LNCaP clone FGC (cell line): ENCODE data around the gene TANGO2.

Experiments used
- DNase-seq: peaks from one replicate; pipeline ENCODE4 v3.0.0-alpha.2; 2011; ENCODE audit warnings: low read depth
- H3K4me3 ChIP-seq: 2 replicates; pipeline ENCODE4 v1.5.1; 2011; ENCODE audit warnings: mild to moderate bottlenecking, low read depth, low read length, control low read depth
- TF ChIP-seq, protein P1 (sequence below): IDR thresholded peaks from 2 replicates; pipeline ENCODE4 v1.5.1; 2012; ENCODE audit warnings: mild to moderate bottlenecking; ENCODE audit not compliant: control insufficient read depth, insufficient read depth; ENCODE audit errors: extremely low read depth

Gene TANGO2

DNA sequence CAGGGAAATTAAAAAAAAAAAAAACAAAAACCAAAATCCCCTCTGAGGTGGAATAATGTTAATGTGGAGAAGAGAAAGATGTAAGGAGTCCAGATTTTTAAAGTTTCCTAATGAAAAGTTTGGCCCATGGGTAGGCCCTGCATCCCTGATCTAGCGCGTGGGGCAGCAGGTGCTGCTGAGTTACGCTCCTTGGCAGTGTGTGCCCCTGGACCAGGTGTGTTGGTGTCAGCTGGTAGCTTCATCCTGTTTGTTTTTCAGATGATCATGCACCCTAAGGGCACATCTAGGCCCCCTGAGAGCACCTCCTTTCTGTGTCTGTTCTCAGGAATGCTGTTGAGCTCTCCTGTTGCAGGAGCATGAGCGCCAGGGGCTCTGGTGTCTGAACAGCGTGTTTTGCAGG is 65.9 kb downstream of the TANGO2 start:
- TF ChIP-seq, protein P1, sequence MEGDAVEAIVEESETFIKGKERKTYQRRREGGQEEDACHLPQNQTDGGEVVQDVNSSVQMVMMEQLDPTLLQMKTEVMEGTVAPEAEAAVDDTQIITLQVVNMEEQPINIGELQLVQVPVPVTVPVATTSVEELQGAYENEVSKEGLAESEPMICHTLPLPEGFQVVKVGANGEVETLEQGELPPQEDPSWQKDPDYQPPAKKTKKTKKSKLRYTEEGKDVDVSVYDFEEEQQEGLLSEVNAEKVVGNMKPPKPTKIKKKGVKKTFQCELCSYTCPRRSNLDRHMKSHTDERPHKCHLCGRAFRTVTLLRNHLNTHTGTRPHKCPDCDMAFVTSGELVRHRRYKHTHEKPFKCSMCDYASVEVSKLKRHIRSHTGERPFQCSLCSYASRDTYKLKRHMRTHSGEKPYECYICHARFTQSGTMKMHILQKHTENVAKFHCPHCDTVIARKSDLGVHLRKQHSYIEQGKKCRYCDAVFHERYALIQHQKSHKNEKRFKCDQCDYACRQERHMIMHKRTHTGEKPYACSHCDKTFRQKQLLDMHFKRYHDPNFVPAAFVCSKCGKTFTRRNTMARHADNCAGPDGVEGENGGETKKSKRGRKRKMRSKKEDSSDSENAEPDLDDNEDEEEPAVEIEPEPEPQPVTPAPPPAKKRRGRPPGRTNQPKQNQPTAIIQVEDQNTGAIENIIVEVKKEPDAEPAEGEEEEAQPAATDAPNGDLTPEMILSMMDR, result no peak
- H3K4me3 ChIP-seq, result no peak overlapping the region
- DNase-seq, result no peak

DNA sequence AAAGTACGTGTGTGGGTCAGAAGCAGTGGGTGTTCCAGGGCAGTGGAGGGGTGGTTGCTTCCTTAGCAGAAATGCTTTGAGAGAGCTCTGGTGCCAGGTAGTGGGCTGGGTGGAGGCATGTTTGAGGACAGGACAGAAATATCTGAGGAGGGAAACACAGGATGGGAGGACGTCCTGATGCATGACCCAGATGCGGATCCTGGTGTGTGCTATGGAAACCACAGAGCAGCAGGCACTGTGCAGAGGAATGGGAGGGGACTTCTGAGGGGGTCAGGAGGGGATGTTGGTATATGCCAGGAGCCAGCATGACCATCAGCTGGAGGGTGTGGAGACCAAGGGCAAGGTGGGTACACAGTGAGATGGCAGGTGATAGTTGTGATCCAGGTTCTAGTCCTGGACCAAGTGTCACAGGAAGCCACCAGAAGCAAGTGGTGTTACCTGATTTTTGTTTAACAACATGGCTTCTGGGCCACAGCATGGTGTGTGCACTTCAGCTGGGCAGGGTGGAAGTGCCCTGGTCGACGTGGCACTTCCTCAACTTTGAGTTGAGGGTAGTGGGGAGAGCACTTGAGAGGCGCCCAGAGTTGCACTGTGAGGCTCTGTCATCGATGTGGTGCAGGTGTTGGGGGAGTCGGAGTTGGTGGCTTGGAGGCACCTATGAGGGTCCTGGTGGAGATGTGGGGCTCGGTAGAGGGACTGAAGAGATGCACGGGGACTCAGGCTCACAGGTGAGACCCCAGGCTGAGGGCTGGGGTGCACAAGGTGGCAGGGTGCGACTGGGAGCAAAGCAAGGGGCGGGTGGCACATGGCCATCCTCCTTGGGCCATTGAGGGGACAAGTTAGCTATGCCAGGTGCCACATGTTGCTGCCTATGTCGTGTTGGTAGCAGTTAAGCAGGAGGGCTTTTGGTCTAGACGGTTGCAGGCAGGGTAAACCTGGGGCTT is 66.7 kb downstream of the TANGO2 start:
- H3K4me3 ChIP-seq, result no peak overlapping the region
- DNase-seq, result no peak
- TF ChIP-seq, protein P1, result no peak

DNA sequence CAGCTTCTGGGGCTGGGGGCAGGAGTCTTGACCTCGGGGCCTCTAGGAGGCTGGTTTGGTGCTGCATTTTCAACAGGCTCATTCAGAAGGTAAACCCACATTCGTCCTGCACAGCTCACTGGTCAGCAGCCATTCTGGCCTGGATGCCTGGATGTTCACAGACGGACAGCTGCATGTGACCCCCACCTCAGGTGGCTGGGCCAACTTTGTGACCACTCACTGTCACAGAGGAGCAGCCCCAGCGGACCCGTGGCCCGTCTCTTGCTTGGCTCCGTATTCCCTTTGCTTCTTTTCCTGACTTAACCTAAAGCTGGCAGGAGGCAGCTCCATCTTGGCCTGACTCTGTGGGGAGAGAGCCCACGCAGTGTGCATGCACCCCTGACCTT is 67.3 kb downstream of the TANGO2 start:
- no peak overlapping the region for H3K4me3 ChIP-seq
- no peak for DNase-seq
- TF ChIP-seq, protein P1, result no peak

DNA sequence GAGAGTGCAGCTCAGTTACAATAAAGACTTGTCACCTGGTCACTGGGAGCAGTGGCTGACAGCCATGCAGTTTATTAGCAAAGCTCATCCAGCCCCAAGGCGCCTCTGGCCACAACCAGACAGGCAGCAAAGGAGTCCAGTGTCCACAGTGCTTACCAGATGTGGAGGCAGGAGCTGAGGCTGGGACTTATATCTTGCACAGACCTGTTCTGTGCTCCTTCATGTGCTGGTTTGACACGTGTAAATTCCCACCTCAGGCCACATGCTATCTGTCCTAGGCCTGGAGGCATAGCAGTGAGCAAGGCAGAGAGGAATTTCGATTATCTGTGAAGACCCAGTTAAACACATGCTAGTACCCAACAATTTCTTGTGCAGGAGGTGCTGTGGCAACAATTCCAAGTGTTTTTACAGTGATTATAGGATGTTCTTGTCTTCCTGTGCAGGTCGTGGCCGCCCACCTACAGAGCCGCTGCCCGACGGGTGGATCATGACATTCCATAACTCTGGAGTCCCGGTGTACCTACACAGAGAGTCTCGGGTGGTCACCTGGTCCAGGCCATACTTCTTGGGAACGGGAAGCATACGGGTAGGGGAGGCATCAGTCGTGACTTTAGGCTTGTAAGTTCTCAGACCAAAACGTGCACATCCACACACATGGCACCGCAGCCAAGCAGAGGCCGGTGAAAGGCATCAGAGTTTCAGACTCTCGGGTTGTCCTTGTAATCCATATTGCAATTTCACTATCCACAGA is 68.5 kb downstream of the TANGO2 start:
- DNase-seq, result no peak
- H3K4me3 ChIP-seq, result no peak overlapping the region
- TF ChIP-seq, protein P1, result no peak

DNA sequence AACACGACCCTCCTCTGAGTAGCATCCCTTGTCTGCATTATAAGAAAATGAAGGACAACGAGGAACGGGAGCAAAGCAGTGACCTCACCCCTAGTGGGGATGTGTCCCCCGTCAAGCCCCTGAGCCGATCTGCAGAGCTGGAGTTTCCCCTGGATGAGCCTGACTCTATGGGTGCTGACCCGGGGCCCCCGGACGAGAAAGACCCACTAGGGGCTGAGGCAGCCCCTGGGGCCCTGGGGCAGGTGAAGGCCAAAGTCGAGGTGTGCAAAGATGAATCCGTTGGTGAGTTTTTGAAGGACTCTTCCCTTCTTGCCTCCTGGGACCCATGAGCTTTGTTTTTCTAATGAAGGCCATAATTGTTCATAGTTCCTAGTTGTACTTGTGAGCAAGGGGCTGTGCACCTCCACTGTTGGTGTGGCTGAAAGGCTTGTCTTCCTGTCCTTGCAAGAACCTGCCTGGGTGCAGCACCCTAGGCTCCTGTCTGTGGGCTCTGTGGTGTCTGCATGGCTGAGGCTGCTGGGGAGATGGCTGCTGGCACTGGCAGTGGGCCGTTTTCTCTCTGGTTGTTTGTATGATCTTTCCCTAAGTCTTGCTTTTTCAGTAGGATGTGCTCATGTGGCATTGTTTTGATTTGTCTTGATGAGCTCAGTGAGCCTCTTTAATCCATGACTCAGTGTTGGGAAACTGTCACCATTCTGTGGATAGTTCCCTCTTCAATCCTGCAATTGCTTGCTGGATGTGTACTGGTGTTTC is 69.2 kb downstream of the TANGO2 start:
- DNase-seq, result no peak
- H3K4me3 ChIP-seq, result no peak overlapping the region
- TF ChIP-seq, protein P1, result no peak

DNA sequence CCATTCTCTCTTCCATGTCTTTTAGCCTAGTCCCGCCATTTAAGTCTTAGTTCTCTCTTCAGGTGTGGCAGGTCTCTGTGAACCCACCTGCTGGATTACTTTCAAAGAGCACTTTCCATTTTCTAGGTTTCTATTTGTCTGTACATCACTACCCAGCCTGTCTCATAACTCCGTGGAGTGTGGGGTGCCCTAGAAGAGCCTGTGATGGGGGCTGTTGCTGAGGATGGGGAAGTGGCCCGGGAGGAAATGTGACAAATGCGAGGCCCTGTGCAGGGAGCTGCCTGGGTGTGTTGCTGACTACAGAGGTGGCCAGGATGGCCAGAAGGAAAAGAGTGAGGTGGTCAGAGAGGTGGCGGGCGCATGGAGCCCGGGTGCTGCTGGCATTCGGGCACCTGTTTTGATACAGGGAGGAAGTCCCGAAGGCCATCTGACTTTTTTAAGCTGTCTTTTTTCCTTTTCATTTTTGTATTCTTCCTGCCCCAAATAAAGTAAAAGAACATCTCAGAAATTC is 69.9 kb downstream of the TANGO2 start:
- TF ChIP-seq, protein P1, result no peak
- DNase-seq, result no peak
- no peak overlapping the region for H3K4me3 ChIP-seq
